Breast epithelium (tissue), 3 donors: ENCODE results near the gene IPCEF1.

Experiments used
- POLR2A ChIP-seq: fragments of 450-650 bp; IDR thresholded peaks from one replicate; pipeline ENCODE4 v1.6.1; 2016; ENCODE audit warnings: antibody characterized with exemption, mild to moderate bottlenecking, moderate library complexity
- POLR2AphosphoS5 ChIP-seq, 3 donors: sonication (generic); formaldehyde crosslinking; IDR thresholded peaks; one replicate each; pipeline ENCODE4 v1.6.1; 2017; ENCODE audit warnings: antibody characterized with exemption in 3 of 3
- TF ChIP-seq, protein P1 (sequence below), 3 donors: fragments of 450-650 bp; IDR thresholded peaks; one replicate each; pipeline ENCODE4 v1.5.1; 2016 to 2017; ENCODE audit warnings: antibody characterized with exemption in 3 of 3, mild to moderate bottlenecking in 3 of 3, moderate library complexity in 3 of 3

DNA sequence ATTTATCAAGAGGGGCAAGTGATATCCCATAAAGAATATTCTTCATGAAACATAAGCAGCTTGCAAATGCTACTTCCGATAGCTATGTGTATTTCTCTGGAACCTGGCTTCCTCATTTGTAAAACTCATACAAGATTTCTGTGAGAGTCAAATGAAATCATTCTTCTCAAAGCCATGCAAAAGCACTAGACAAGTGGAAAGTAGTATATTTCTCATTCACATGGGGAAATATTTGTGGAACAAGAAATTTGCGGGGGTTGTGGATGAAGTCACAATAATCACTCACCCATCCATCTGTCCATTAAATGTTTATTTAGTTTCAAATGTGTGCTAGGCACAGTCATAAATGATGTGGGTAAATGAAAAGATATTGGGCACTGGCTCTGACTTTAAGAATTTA is 150.5 kb downstream of the IPCEF1 start:
- TF ChIP-seq, protein P1, sequence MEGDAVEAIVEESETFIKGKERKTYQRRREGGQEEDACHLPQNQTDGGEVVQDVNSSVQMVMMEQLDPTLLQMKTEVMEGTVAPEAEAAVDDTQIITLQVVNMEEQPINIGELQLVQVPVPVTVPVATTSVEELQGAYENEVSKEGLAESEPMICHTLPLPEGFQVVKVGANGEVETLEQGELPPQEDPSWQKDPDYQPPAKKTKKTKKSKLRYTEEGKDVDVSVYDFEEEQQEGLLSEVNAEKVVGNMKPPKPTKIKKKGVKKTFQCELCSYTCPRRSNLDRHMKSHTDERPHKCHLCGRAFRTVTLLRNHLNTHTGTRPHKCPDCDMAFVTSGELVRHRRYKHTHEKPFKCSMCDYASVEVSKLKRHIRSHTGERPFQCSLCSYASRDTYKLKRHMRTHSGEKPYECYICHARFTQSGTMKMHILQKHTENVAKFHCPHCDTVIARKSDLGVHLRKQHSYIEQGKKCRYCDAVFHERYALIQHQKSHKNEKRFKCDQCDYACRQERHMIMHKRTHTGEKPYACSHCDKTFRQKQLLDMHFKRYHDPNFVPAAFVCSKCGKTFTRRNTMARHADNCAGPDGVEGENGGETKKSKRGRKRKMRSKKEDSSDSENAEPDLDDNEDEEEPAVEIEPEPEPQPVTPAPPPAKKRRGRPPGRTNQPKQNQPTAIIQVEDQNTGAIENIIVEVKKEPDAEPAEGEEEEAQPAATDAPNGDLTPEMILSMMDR (IDR thresholded peaks at IDR 0.05), result no peak
- TF ChIP-seq POLR2AphosphoS5 (IDR thresholded peaks at IDR 0.05) (no peak), POLR2A (no peak)
